ENCODE data around the gene CST2.

- TF ChIP-seq POLR2A (IDR thresholded peaks at IDR 0.05): no peak
- TF ChIP-seq CTCF (IDR thresholded peaks at IDR 0.05): no peak
These were observed 43.1 kb downstream of the CST2 start for GRCh38 chr20:23783447-23783846.

Data from right lobe of liver (tissue), 4 donors.